ENCODE results near the gene LTBP2. TPM values are rescaled to one million over a fixed set of nuclear protein-coding genes. Genes with fewer than 3 reads are reported as not detected.

Gene LTBP2
- total and polyA plus RNA-seq, 2 of the 8 experiments (the other 6 are each of a cell fraction or from before 2014, with no cell fraction given), result 0.48 to 0.89 TPM

DNA sequence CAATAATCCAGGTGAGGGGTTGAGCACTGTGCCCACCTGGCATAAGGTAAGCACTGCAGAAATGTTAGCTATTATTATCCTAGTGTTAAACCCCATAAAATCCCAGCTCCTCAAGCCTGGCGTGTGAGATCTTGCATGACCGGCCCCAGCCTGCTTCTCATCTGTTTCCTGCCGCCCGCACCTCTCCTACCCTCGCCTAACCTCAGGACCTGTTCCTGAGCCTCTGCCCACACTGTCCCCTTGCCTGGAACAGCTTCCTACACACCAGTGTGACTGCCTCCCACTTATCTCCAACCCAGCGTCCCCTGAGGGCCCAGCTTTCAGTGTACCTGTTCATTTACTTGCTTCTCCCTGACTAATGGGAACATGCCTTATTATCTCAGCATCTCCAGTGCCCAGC, 93.8 kb downstream of the LTBP2 start (continued):
- TF ChIP-seq, protein P1, sequence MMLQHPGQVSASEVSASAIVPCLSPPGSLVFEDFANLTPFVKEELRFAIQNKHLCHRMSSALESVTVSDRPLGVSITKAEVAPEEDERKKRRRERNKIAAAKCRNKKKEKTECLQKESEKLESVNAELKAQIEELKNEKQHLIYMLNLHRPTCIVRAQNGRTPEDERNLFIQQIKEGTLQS (IDR thresholded peaks at IDR 0.05; ENCODE audit: insufficient read depth, low read depth, low read length), result no peak
- TF ChIP-seq CREB1 (IDR thresholded peaks at IDR 0.05) (no peak), HDAC6 (IDR thresholded peaks at IDR 0.05; ENCODE audit: low read depth, low read length) (no peak), NRF1 (IDR thresholded peaks at IDR 0.05; ENCODE audit: low read depth, low read length) (no peak), CBX5 (IDR thresholded peaks at IDR 0.05; ENCODE audit: low read depth, low read length) (no peak), POLR2A (IDR thresholded peaks at IDR 0.05; ENCODE audit: control extremely low read depth in 1 of 2, low read depth in 2 of 2, low read length in 2 of 2) (no peak)

All from H1 (cell line).